ENCODE measurements around the gene C16orf92. TPM values are rescaled to one million over a fixed set of nuclear protein-coding genes. Genes with fewer than 3 reads are reported as not detected.

C16orf92 gene
- total and polyA plus RNA-seq, 2 of the 8 experiments (the other 6 are each of a cell fraction or from before 2014, with no cell fraction given) = not detected

- Histone ChIP-seq H2BK15ac (ENCODE audit: low read length) (no peak overlapping the region), H3K56ac (replicated peaks; ENCODE audit: insufficient read length, low read depth, low read length) (no peak overlapping the region), H4K8ac (ENCODE audit: extremely low read depth, insufficient read depth, low read length) (peak overlapping the region; percentile 78), H3K23me2 (ENCODE audit: low read depth, low read length) (peaks cover 10% of the 10 kb centered on the region; the same call in 1 of the 2 replicates), H3K9me3 (ENCODE audit: insufficient read depth in 2 of 2, low read depth in 1 of 2, low read length in 1 of 2) (no peaks in the 10 kb centered on the region), H3K18ac (ENCODE audit: extremely low read depth, low read length) (peak overlapping the region; percentile 97), H4K5ac (ENCODE audit: insufficient read length, low read depth, low read length) (peak overlapping the region; percentile 81), H4K20me1 (replicated peaks in 1 of 2; ENCODE audit: control insufficient read depth in 1 of 2, insufficient read depth in 2 of 2, low read length in 2 of 2) (peaks cover 12 to 16% of the 10 kb centered on the region in 2 experiments), H3K27me3 (replicated peaks in 1 of 4; ENCODE audit: control insufficient read depth in 3 of 4, extremely low read depth in 1 of 4, insufficient read depth in 3 of 4, low read length in 3 of 4) (peaks cover 0 to 14% (median 5%) of the 10 kb centered on the region in 4 experiments; a peak in 2 of 7 replicates), H3K4ac (replicated peaks; ENCODE audit: insufficient read length, low read depth, low read length) (peak overlapping the region; percentile 65), H2BK5ac (ENCODE audit: low read depth, low read length) (peak overlapping the region; percentile 44; the same call in 1 of the 2 replicates), H3K79me2 (ENCODE audit: control insufficient read depth in 1 of 2, insufficient read depth in 2 of 2, low read length in 2 of 2) (no peaks in the 10 kb centered on the region), H3K79me1 (ENCODE audit: low read depth, low read length) (peaks cover 5% of the 10 kb centered on the region; the same call in 1 of the 2 replicates), H3K14ac (ENCODE audit: insufficient read length) (peak overlapping the region; percentile 37), H4K91ac (replicated peaks; ENCODE audit: insufficient read length, low read length) (peak overlapping the region; percentile 52), H3K4me2 (ENCODE audit: insufficient read depth in 1 of 2, low read depth in 2 of 2, low read length in 2 of 2) (peak overlapping the region; percentile 84 to 96), H2AFZ (ENCODE audit: low read length) (peak overlapping the region; percentile 50; the same call in 1 of the 2 replicates), H3K4me1 (replicated peaks in 1 of 4; ENCODE audit: control insufficient read depth in 3 of 4, insufficient read depth in 4 of 4, low read length in 3 of 4) (peaks cover 0 to 26% (median 19%) of the 10 kb centered on the region in 4 experiments; a peak in 6 of 7 replicates), H3K27ac (ENCODE audit: low read depth, low read length) (no peak overlapping the region), H2BK20ac (ENCODE audit: low read length) (no peak overlapping the region), H2BK120ac (replicated peaks; ENCODE audit: low read depth, low read length) (no peak overlapping the region), H3K9ac (replicated peaks in 1 of 4; ENCODE audit: extremely low read depth in 1 of 4, low read depth in 3 of 4, low read length in 3 of 4) (peak overlapping the region in 3 of 4 experiments; percentile 25 to 58 (median 52); a peak in 3 of 7 replicates), H2BK12ac (ENCODE audit: low read depth, low read length) (no peak overlapping the region), H3K4me3 (ENCODE audit: extremely low read depth in 1 of 4, insufficient read depth in 2 of 4, low read depth in 3 of 4, low read length in 4 of 4) (peak overlapping the region; percentile 46 to 90 (median 55)), H3K36me3 (ENCODE audit: control insufficient read depth in 2 of 4, insufficient read depth in 4 of 4, low read length in 3 of 4) (peaks cover 0 to 7% (median under 1%) of the 10 kb centered on the region in 4 experiments; a peak in 2 of 8 replicates), H3K23ac (ENCODE audit: insufficient read length) (no peak overlapping the region), H2AK5ac (ENCODE audit: low read depth, low read length) (no peak overlapping the region)
- FAIRE-seq (no peak), DNase-seq (ENCODE audit: low read depth in 1 of 2, low spot score in 2 of 2) (no peak)
- CTCF ChIA-PET (ENCODE audit: partially characterized antibody) = interaction anchor here (0.8 to 3.0 kb wide), 6 partner anchors 24 to 213 kb away, joined by 3 to 13 read pairs (median 8); partner anchors contain the start of genes ASPHD1, PAGR1, SEZ6L2 and TAOK2
- WGBS, 2 experiments (ENCODE audit: extremely low coverage in 1 of 2, insufficient coverage in 1 of 2, insufficient read length in 1 of 2, insufficient replicate concordance in 2 of 2, low coverage in 1 of 2, low lambda C conversion rate in 2 of 2, missing lambda C conversion rate in 1 of 2) = 13% methylated on average over 17 of the region's 23 CpGs; no CpG with 5 or more reads in 1 of the 2 experiments
- TF ChIP-seq TAF1 (IDR thresholded peaks at IDR 0.05; ENCODE audit: low read depth, low read length) = 0 out of 2 replicates have a peak, but pooled peaks have one; percentile 6
- no peak for TF ChIP-seq ASH2L (IDR thresholded peaks at IDR 0.05; ENCODE audit: low read length)
- POLR2A ChIA-PET (ENCODE audit: partially characterized antibody) = interaction anchor here (1.3 to 4.2 kb wide), 5 partner anchors 19 to 320 kb away, joined by 4 to 25 read pairs (median 6); partner anchors contain the start of genes ALDOA and DOC2A
These were observed 7.2 kb downstream of the C16orf92 start for GRCh38 chr16:30030011-30030685.

All from H1 (cell line).